ACC112 (cell line): ENCODE measurements around the gene NSUN4.

Experiments
- H2AFZ ChIP-seq: fragments of 200-600 bp; sonication (generic); one replicate; pipeline ENCODE4 v1.6.0; 2017; ENCODE audit warnings: antibody characterized with exemption, low read length; ENCODE audit not compliant: unreplicated experiment
- H3K27ac ChIP-seq: fragments of 200-600 bp; sonication (generic); 2 replicates; pipeline ENCODE4 v1.5.1; 2014; ENCODE audit warnings: low read depth, mild to moderate bottlenecking, antibody characterized with exemption, low read length, moderate library complexity
- H3K27me3 ChIP-seq: fragments of 200-600 bp; sonication (generic); 2 replicates; pipeline ENCODE4 v1.6.1; 2014; ENCODE audit warnings: mild to moderate bottlenecking, antibody characterized with exemption, low read length, moderate library complexity, mixed read lengths; ENCODE audit not compliant: insufficient read depth
- H3K36me3 ChIP-seq: fragments of 200-600 bp; sonication (generic); 2 replicates; pipeline ENCODE4 v1.6.1; 2016; ENCODE audit warnings: mild to moderate bottlenecking, antibody characterized with exemption, low read length, moderate library complexity, mixed read lengths; ENCODE audit not compliant: insufficient read depth
- H3K4me1 ChIP-seq: fragments of 200-600 bp; sonication (generic); one replicate; pipeline ENCODE4 v1.6.1; 2016; ENCODE audit warnings: low read length, mixed read lengths; ENCODE audit not compliant: insufficient read depth, unreplicated experiment, control insufficient read depth
- H3K4me3 ChIP-seq: fragments of 200-600 bp; sonication (generic); 2 replicates; pipeline ENCODE4 v1.5.1; 2014; ENCODE audit warnings: mild to moderate bottlenecking, low read depth, low read length
- H3K79me2 ChIP-seq: fragments of 200-600 bp; sonication (generic); one replicate; pipeline ENCODE4 v1.6.0; 2016; ENCODE audit warnings: low read length; ENCODE audit not compliant: control insufficient read depth, unreplicated experiment, insufficient read depth

Gene NSUN4

DNA sequence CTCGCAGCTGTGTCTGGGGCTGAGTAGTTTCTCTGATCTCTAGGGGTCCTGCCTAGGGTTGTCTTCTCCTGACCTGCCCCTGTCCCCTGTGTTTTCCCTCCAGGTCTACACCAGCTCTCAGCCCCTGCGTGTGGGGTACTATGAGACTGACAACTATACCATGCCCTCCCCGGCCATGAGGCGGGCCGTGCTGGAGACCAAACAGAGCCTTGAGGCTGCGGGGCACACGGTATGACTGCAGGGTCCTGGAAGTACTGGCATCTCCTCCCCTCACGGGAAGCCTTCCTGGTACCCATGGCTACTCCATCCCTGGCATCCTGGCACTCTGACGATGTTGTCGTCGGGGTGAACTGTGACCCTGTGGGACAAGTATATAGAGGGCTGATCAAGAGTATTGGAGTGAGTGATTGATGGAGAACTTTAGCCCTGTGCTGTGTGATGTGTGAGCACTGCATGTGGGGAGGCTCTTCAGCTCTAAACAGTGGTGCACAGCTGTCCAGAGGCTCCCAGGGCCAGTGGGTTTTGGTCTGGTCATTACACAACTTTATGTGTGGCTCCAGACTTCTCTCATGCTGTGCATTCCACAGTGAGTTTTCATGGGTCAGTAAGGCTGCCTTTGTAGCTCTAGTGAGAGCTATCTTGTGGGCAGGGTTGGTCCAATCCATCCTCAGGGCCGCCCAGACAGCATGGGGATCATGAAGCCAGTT is 67.9 kb downstream of the NSUN4 start:
- no peak overlapping the region for H3K4me3 ChIP-seq
- no peaks in the 10 kb centered on the region for H3K79me2 ChIP-seq
- H3K27ac ChIP-seq: no peak overlapping the region
- H3K36me3 ChIP-seq: no peaks in the 10 kb centered on the region
- H3K27me3 ChIP-seq: no peaks in the 10 kb centered on the region
- H3K4me1 ChIP-seq: peaks cover 4% of the 10 kb centered on the region
- no peak overlapping the region for H2AFZ ChIP-seq

DNA sequence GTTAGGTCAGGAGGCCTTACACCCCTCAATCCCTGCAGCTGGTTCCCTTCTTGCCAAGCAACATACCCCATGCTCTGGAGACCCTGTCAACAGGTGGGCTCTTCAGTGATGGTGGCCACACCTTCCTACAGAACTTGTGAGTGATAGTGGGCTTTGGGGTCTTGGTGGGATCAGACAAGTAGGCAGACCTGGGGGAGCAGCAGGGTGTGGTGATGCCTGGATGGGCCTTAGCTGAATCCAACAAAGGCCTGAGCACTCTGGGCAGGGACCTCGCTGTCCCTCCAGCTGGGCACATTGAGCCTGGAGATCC is 68.4 kb downstream of the NSUN4 start:
- Histone ChIP-seq H3K4me1 (peaks cover 4% of the 10 kb centered on the region), H3K36me3 (no peaks in the 10 kb centered on the region), H3K27ac (no peak overlapping the region), H2AFZ (no peak overlapping the region), H3K4me3 (no peak overlapping the region), H3K79me2 (no peaks in the 10 kb centered on the region), H3K27me3 (no peaks in the 10 kb centered on the region)

DNA sequence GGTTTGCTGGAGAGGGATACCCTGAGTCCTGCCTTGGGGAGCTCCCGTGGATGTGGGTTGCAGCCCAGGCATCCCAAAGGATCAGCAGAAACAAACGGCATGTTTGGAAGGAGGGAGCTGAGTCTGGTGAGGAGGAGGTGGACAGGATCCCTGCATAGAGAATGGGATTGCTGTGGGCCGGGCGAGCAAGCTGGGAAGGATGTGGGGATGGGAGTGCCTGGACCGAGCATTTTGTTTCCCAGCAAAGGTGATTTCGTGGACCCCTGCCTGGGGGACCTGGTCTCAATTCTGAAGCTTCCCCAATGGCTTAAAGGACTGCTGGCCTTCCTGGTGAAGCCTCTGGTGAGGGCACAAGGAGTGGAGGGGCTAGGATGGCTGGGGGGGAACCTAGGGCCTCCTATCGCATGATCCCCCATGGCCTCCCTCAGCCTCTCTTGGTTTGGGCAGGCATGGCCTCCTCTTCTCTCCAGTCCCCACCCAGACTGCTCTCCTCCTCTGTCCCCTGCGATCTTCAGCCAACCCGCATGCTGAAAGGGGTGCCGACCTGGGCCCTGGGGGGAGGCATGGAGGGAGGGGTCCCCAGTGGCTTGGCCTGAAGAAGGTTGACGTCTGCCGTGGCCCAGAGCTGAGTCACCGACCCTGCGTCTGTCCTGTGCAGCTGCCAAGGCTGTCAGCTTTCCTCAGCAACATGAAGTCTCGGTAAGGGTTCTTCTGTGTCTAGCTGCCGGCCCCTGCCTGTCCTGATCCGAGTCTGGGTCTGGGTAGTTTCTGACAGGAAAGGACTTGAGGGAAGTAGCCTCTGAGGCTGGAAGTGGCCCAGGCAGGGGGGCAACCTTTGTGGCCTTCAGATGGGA is 69.8 kb downstream of the NSUN4 start:
- H3K4me1 ChIP-seq: peaks cover 4% of the 10 kb centered on the region
- no peaks in the 10 kb centered on the region for H3K36me3 ChIP-seq
- H3K4me3 ChIP-seq: no peak overlapping the region
- no peaks in the 10 kb centered on the region for H3K79me2 ChIP-seq
- H3K27me3 ChIP-seq: no peaks in the 10 kb centered on the region
- H3K27ac ChIP-seq: no peak overlapping the region
- H2AFZ ChIP-seq: no peak overlapping the region

DNA sequence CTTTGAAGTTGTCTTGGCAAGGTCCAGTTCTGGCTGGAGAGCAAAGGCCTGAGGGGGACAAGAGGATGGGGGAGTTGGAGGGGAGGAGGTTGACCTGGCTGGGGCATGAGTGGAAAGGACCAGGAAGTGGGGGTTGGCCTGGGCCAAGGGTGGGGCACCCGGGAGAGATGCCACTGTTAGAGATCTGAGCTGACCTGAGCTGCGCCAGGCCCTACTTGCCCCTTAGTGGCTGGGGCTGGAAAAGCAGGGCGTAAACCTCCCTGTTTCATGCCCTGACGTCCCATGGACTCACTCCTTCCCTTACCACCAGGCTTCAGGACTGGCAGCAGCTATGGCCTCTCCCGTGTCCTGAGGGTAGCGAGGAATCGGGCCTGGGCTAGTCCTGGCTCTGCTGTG is 70.4 kb downstream of the NSUN4 start:
- Histone ChIP-seq H3K4me3 (no peak overlapping the region), H3K27me3 (no peaks in the 10 kb centered on the region), H3K36me3 (no peaks in the 10 kb centered on the region), H3K4me1 (peaks cover 4% of the 10 kb centered on the region), H3K27ac (no peak overlapping the region), H2AFZ (no peak overlapping the region), H3K79me2 (no peaks in the 10 kb centered on the region)
